H1 (cell line): ENCODE results near the gene CPEB3. TPM values are rescaled to one million over a fixed set of nuclear protein-coding genes. Genes with fewer than 3 reads are reported as not detected.

Source experiments
- CTCF ChIA-PET: fragments of 300-600 bp; sonication (Branson Sonifier 250); formaldehyde crosslinking; loops from one replicate; lab custom pipeline; 2021; ENCODE audit not compliant: partially characterized antibody; lab: Charles Lee
- POLR2A ChIA-PET: fragments of 300-600 bp; sonication (Branson Sonifier 250); formaldehyde crosslinking; loops from one replicate; lab custom pipeline; 2021; ENCODE audit warnings: inconsistent platforms; ENCODE audit not compliant: partially characterized antibody; lab: Charles Lee
- DNase-seq, 2 experiments: peaks; one replicate each; pipeline versions ENCODE4 v3.0.0 to v3.0.0-alpha.2; 2010 to 2022; ENCODE audit warnings: low spot score in 2 of 2, low read depth in 1 of 2, mixed read lengths in 1 of 2
- FAIRE-seq: peaks from 2 replicates; lab custom pipeline; 2011; peaks lifted over from hg19 to GRCh38; lab: Jason Lieb, UNC
- H2AFZ ChIP-seq: 2 replicates; pipeline ENCODE4 v1.8.1; 2012; ENCODE audit warnings: low read length, inconsistent platforms
- H2AK5ac ChIP-seq: 2 replicates; pipeline ENCODE4 v1.6.1; 2013; ENCODE audit warnings: low read depth, low read length
- H2BK120ac ChIP-seq: replicated peaks from 2 replicates; pipeline ENCODE3; 2013; ENCODE audit warnings: low read depth, low read length, inconsistent platforms
- H2BK12ac ChIP-seq: 2 replicates; pipeline ENCODE4 v1.6.1; 2013; ENCODE audit warnings: low read depth, low read length
- H2BK15ac ChIP-seq: 2 replicates; pipeline ENCODE4 v1.6.1; 2013; ENCODE audit warnings: low read length
- H2BK20ac ChIP-seq: 2 replicates; pipeline ENCODE4 v1.6.1; 2013; ENCODE audit warnings: low read length
- H2BK5ac ChIP-seq: 2 replicates; pipeline ENCODE4 v1.6.1; 2013; ENCODE audit warnings: low read depth, low read length
- H3K14ac ChIP-seq: 2 replicates; pipeline ENCODE4 v1.6.1; 2013; ENCODE audit warnings: inconsistent platforms; ENCODE audit not compliant: insufficient read length
- H3K18ac ChIP-seq: 2 replicates; pipeline ENCODE4 v1.6.1; 2013; ENCODE audit warnings: low read length; ENCODE audit errors: extremely low read depth
- H3K23ac ChIP-seq: 2 replicates; pipeline ENCODE4 v1.6.1; 2013; ENCODE audit warnings: inconsistent platforms; ENCODE audit not compliant: insufficient read length
- H3K23me2 ChIP-seq: 2 replicates; pipeline ENCODE4 v1.6.1; 2013; ENCODE audit warnings: low read depth, low read length
- H3K27ac ChIP-seq: 2 replicates; pipeline ENCODE4 v1.6.1; 2011; ENCODE audit warnings: low read depth, low read length, inconsistent platforms
- H3K27me3 ChIP-seq, 4 experiments: replicated peaks in 1 of 4; 1 replicate in 1 of 4; 2 replicates in 3 of 4; pipeline versions ENCODE4 v1.6.1 to v1.8.1; 2011 to 2013; ENCODE audit warnings: low read length in 3 of 4, mild to moderate bottlenecking in 3 of 4, inconsistent platforms in 2 of 4, mixed read lengths in 2 of 4, moderate library complexity in 1 of 4; ENCODE audit not compliant: control insufficient read depth in 3 of 4, insufficient read depth in 3 of 4; ENCODE audit errors: extremely low read depth in 1 of 4
- H3K36me3 ChIP-seq, 4 experiments: 2 replicates each; pipeline versions ENCODE4 v1.6.1 to v1.8.1; 2011 to 2013; ENCODE audit warnings: mild to moderate bottlenecking in 4 of 4, low read length in 3 of 4, moderate library complexity in 2 of 4, control low read depth in 1 of 4, inconsistent platforms in 1 of 4; ENCODE audit not compliant: insufficient read depth in 4 of 4, control insufficient read depth in 2 of 4
- H3K4ac ChIP-seq: replicated peaks from 2 replicates; pipeline ENCODE3; 2013; ENCODE audit warnings: low read length, low read depth, mixed read lengths, inconsistent platforms; ENCODE audit not compliant: insufficient read length
- H3K4me1 ChIP-seq, 4 experiments: replicated peaks in 1 of 4; 1 replicate in 1 of 4; 2 replicates in 3 of 4; pipeline versions ENCODE4 v1.6.1 to v1.8.1; 2011 to 2013; ENCODE audit warnings: low read length in 3 of 4, inconsistent platforms in 2 of 4, mixed read lengths in 1 of 4; ENCODE audit not compliant: insufficient read depth in 4 of 4, control insufficient read depth in 3 of 4
- H3K4me2 ChIP-seq, 2 experiments: 2 replicates each; pipeline versions ENCODE4 v1.6.1 to v1.8.1; 2011 to 2013; ENCODE audit warnings: low read depth in 2 of 2, low read length in 2 of 2, control low read depth in 1 of 2, inconsistent platforms in 1 of 2, mild to moderate bottlenecking in 1 of 2; ENCODE audit not compliant: insufficient read depth in 1 of 2
- H3K4me3 ChIP-seq, 4 experiments: fragments of 200-600, 300-600 bp in 1 of 4; sonication (generic), shearing (Covaris generic), sonication (Bioruptor Twin) in 1 of 4; 2 replicates each; pipeline versions ENCODE4 v1.5.1 to v1.8.1; 2011 to 2016; ENCODE audit warnings: low read length in 4 of 4, low read depth in 3 of 4, control low read depth in 2 of 4, inconsistent platforms in 2 of 4, mild to moderate bottlenecking in 2 of 4, mixed read lengths in 1 of 4, moderate library complexity in 1 of 4; ENCODE audit not compliant: insufficient read depth in 2 of 4; ENCODE audit errors: extremely low read depth in 1 of 4
- H3K56ac ChIP-seq: replicated peaks from 2 replicates; pipeline ENCODE3; 2013; ENCODE audit warnings: low read depth, mild to moderate bottlenecking, mixed read lengths, low read length, inconsistent platforms; ENCODE audit not compliant: insufficient read length
- H3K79me1 ChIP-seq: 2 replicates; pipeline ENCODE4 v1.6.1; 2013; ENCODE audit warnings: low read depth, low read length, control low read depth
- H3K79me2 ChIP-seq, 2 experiments: 2 replicates each; pipeline versions ENCODE4 v1.6.1 to v1.8.1; 2012 to 2013; ENCODE audit warnings: low read length in 2 of 2, mild to moderate bottlenecking in 2 of 2, inconsistent platforms in 1 of 2; ENCODE audit not compliant: insufficient read depth in 2 of 2, control insufficient read depth in 1 of 2
- H3K9ac ChIP-seq, 4 experiments: replicated peaks in 1 of 4; 1 replicate in 1 of 4; 2 replicates in 3 of 4; pipeline versions ENCODE4 v1.6.1 to v1.8.1; 2011 to 2013; ENCODE audit warnings: low read depth in 3 of 4, low read length in 3 of 4, control low read depth in 2 of 4, mild to moderate bottlenecking in 2 of 4, moderate library complexity in 2 of 4, inconsistent platforms in 1 of 4; ENCODE audit errors: extremely low read depth in 1 of 4
- H3K9me3 ChIP-seq, 2 experiments: 2 replicates each; pipeline versions ENCODE4 v1.6.1 to v1.8.1; 2012 to 2013; ENCODE audit warnings: mild to moderate bottlenecking in 2 of 2, moderate library complexity in 2 of 2, control low read depth in 1 of 2, inconsistent platforms in 1 of 2, low read depth in 1 of 2, low read length in 1 of 2, mixed read lengths in 1 of 2; ENCODE audit not compliant: insufficient read depth in 2 of 2
- H4K20me1 ChIP-seq, 2 experiments: replicated peaks in 1 of 2; 2 replicates each; pipeline versions ENCODE3 to v1.8.1; 2011 to 2013; ENCODE audit warnings: inconsistent platforms in 2 of 2, low read length in 2 of 2, mild to moderate bottlenecking in 1 of 2; ENCODE audit not compliant: insufficient read depth in 2 of 2, control insufficient read depth in 1 of 2
- H4K5ac ChIP-seq: 2 replicates; pipeline ENCODE4 v1.6.1; 2013; ENCODE audit warnings: low read length, low read depth, mixed read lengths, inconsistent platforms; ENCODE audit not compliant: insufficient read length
- H4K8ac ChIP-seq: 2 replicates; pipeline ENCODE4 v1.8.0; 2013; ENCODE audit warnings: mild to moderate bottlenecking, moderate library complexity, low read length, inconsistent platforms; ENCODE audit not compliant: insufficient read depth; ENCODE audit errors: extremely low read depth
- H4K91ac ChIP-seq: replicated peaks from 2 replicates; pipeline ENCODE3; 2013; ENCODE audit warnings: low read length, mixed read lengths, inconsistent platforms; ENCODE audit not compliant: insufficient read length
- ASH2L ChIP-seq: fragments of 200-600, 300-600 bp; sonication (generic); IDR thresholded peaks from one replicate; pipeline ENCODE4 v1.7.1; 2017; ENCODE audit warnings: low read length
- BRCA1 ChIP-seq: IDR thresholded peaks from 2 replicates; pipeline ENCODE4 v1.6.1; 2012; ENCODE audit warnings: low read depth, low read length, improper control_type of control experiment
- CTCF ChIP-seq, 3 experiments: IDR thresholded peaks; 1 replicate in 2 of 3; 2 replicates in 1 of 3; pipeline versions ENCODE4 v1.5.1 to v1.6.1; 2011; ENCODE audit warnings: low read length in 3 of 3, mild to moderate bottlenecking in 3 of 3, inconsistent platforms in 2 of 3, low read depth in 1 of 3, moderate library complexity in 1 of 3; ENCODE audit not compliant: insufficient read depth in 1 of 3; ENCODE audit errors: control extremely low read depth in 1 of 3
- EP300 ChIP-seq, 2 experiments: IDR thresholded peaks; 1 replicate in 1 of 2; 2 replicates in 1 of 2; pipeline ENCODE4 v1.6.1; 2011 to 2012; ENCODE audit warnings: low read depth in 2 of 2, low read length in 2 of 2, mild to moderate bottlenecking in 2 of 2, borderline replicate concordance in 1 of 2, inconsistent platforms in 1 of 2, moderate library complexity in 1 of 2
- FOSL1 ChIP-seq: IDR thresholded peaks from 2 replicates; pipeline ENCODE4 v1.6.1; 2011; ENCODE audit warnings: mild to moderate bottlenecking, low read depth, low read length, moderate library complexity; ENCODE audit not compliant: insufficient read depth
- GABPA ChIP-seq: IDR thresholded peaks from 2 replicates; pipeline ENCODE4 v1.6.1; 2011; ENCODE audit warnings: mild to moderate bottlenecking, low read length, moderate library complexity, borderline replicate concordance; ENCODE audit not compliant: insufficient read depth
- HDAC6 ChIP-seq: IDR thresholded peaks from one replicate; pipeline ENCODE4 v1.7.1; 2012; ENCODE audit warnings: low read depth, mild to moderate bottlenecking, inconsistent platforms, low read length, moderate library complexity
- RNF2 ChIP-seq: fragments of 200-900, 300-1000 bp; sonication (generic); IDR thresholded peaks from 2 replicates; pipeline ENCODE4 v1.7.1; 2016; ENCODE audit warnings: borderline replicate concordance, low read depth, mild to moderate bottlenecking, antibody characterized with exemption, low read length; ENCODE audit not compliant: poor library complexity, severe bottlenecking; ENCODE audit errors: missing control alignments
- SP2 ChIP-seq: IDR thresholded peaks from 2 replicates; pipeline ENCODE4 v1.6.1; 2012; ENCODE audit warnings: mild to moderate bottlenecking, low read length, inconsistent platforms
- WGBS, 2 experiments: shearing (Covaris generic) in 1 of 2; methylation state at CpG; one replicate each; pipeline versions ENCODE4 v1.1.6 to v1.1.7; 2013 to 2015; ENCODE audit warnings: low lambda C conversion rate in 2 of 2, mixed read lengths in 2 of 2, inconsistent platforms in 1 of 2, low coverage in 1 of 2, missing lambda C conversion rate in 1 of 2; ENCODE audit not compliant: insufficient replicate concordance in 2 of 2, insufficient coverage in 1 of 2, insufficient read length in 1 of 2; ENCODE audit errors: extremely low coverage in 1 of 2, missing lambda C conversion rate in 1 of 2; 5-methylcytosine and 5-hydroxymethylcytosine counted together
- polyA plus RNA-seq, 7 experiments: library from polyadenylated mRNA; depleted of rRNA in 3 of 7; stranded (reverse) in 5 of 7; unstranded in 2 of 7; fragments of >200 nt in 5 of 7; fragments of 200-250 nt in 2 of 7; gene quantifications; 1 replicate in 5 of 7; 2 replicates in 1 of 7; 4 replicates in 1 of 7; pipeline versions ENCODE4 v1.2.1 to v1.2.3, GENCODE V29; 2011 to 2013; ENCODE audit warnings: missing spikeins in 2 of 7, mixed read lengths in 2 of 7
- total RNA-seq: library from RNA; stranded (reverse); fragmentation: NEBNext Ultra II Directional; extraction: Animal tissue kit (Norgen Biotek cat#: 25700); gene quantifications from 2 replicates; pipeline ENCODE4 v1.2.1, GENCODE V29; 2021

The CPEB3 gene
- total and polyA plus RNA-seq, 2 of the 8 experiments (the other 6 are each of a cell fraction or from before 2014, with no cell fraction given), result 0.39 to 1.7 TPM

GRCh38 chr10:92248566-92248965 lies 42.3 kb downstream of the CPEB3 start:
- 88% methylated on average over 2 of the region's 2 CpGs; no CpG with 5 or more reads in 1 of the 2 experiments for WGBS, 2 experiments
- no peak overlapping the region for H3K27ac ChIP-seq
- no peaks in the 10 kb centered on the region for H3K36me3 ChIP-seq
- ChIA-PET CTCF (interaction anchor here (0.7 to 2.0 kb wide), 4 partner anchors 42 to 1461 kb away, joined by 3 to 7 read pairs (median 3); partner anchors contain the start of genes CPEB3 and MARCHF5), POLR2A (no interaction called here)
- H2BK20ac ChIP-seq, result no peak overlapping the region
- H3K79me2 ChIP-seq, result no peaks in the 10 kb centered on the region
- H3K23me2 ChIP-seq, result no peaks in the 10 kb centered on the region
- H3K4me3 ChIP-seq, result no peak overlapping the region
- no peak for FAIRE-seq
- H3K56ac ChIP-seq, result no peak overlapping the region
- H2AK5ac ChIP-seq, result no peak overlapping the region
- H3K9me3 ChIP-seq, result no peaks in the 10 kb centered on the region
- DNase-seq, result no peak
- H4K5ac ChIP-seq, result no peak overlapping the region
- no peak overlapping the region for H3K4ac ChIP-seq
- H2BK120ac ChIP-seq, result no peak overlapping the region
- TF ChIP-seq SP2 (no peak), GABPA (no peak), ASH2L (no peak), BRCA1 (no peak), CTCF (IDR thresholded peaks at IDR 0.05; ENCODE audit: control extremely low read depth in 1 of 3, insufficient read depth in 1 of 3, low read depth in 1 of 3, low read length in 3 of 3) (no peak), RNF2 (no peak), HDAC6 (no peak), EP300 (IDR thresholded peaks at IDR 0.05; ENCODE audit: borderline replicate concordance in 1 of 2, low read depth in 2 of 2, low read length in 2 of 2) (no peak), FOSL1 (no peak)
- no peak overlapping the region for H3K4me2 ChIP-seq
- H3K14ac ChIP-seq, result no peak overlapping the region
- no peak overlapping the region for H3K9ac ChIP-seq
- no peak overlapping the region for H2AFZ ChIP-seq
- no peaks in the 10 kb centered on the region for H3K27me3 ChIP-seq
- H2BK12ac ChIP-seq, result no peak overlapping the region
- no peaks in the 10 kb centered on the region for H3K79me1 ChIP-seq
- no peak overlapping the region for H3K23ac ChIP-seq
- H4K8ac ChIP-seq, result no peak overlapping the region
- H2BK15ac ChIP-seq, result no peak overlapping the region
- H3K4me1 ChIP-seq, result peaks cover 0 to 2% (median 0%) of the 10 kb centered on the region in 4 experiments; a peak in 1 of 7 replicates
- H4K20me1 ChIP-seq, result no peaks in the 10 kb centered on the region
- H4K91ac ChIP-seq, result no peak overlapping the region
- H3K18ac ChIP-seq, result no peak overlapping the region
- no peak overlapping the region for H2BK5ac ChIP-seq
